Coronary artery (tissue), 2 donors: Measurements from ENCODE around the gene SESN3.

Experiments used
- DNase-seq: peaks from one replicate; pipeline ENCODE4 v3.0.0-alpha.2; 2017; ENCODE audit warnings: low spot score
- H3K27ac ChIP-seq, 2 donors: fragments of 200-600 bp; sonication (generic); one replicate each; pipeline ENCODE4 v1.5.1; 2016 to 2019
- H3K4me3 ChIP-seq: fragments of 200-600 bp; sonication (generic); 2 replicates; pipeline ENCODE4 v1.5.1; 2016; ENCODE audit warnings: mild to moderate bottlenecking, moderate library complexity
- TF ChIP-seq, protein P1 (sequence below): fragments of 200-600 bp; sonication (generic); IDR thresholded peaks from one replicate; pipeline ENCODE4 v1.5.1; 2019; ENCODE audit warnings: antibody characterized with exemption

Gene SESN3

DNA sequence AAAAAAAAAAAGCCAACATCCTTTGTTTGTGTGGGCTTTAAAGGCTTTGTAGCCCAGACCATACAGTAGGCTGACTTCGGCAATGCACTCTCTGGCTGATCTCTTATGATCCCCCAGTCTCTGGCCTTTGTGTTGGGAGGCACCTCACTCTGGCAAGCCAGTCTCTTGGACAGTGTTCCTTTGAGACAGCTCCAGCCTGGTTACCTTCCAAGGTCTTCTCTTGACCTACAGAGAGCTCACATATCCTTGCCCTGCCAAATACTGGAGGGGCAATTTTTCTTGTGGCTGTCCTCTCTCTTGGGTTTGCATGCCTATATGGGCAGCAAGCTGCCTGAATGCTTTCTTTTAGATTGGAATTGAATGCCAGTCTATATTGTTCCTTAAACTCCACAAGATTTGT is 69.8 kb downstream of the SESN3 start:
- TF ChIP-seq, protein P1, sequence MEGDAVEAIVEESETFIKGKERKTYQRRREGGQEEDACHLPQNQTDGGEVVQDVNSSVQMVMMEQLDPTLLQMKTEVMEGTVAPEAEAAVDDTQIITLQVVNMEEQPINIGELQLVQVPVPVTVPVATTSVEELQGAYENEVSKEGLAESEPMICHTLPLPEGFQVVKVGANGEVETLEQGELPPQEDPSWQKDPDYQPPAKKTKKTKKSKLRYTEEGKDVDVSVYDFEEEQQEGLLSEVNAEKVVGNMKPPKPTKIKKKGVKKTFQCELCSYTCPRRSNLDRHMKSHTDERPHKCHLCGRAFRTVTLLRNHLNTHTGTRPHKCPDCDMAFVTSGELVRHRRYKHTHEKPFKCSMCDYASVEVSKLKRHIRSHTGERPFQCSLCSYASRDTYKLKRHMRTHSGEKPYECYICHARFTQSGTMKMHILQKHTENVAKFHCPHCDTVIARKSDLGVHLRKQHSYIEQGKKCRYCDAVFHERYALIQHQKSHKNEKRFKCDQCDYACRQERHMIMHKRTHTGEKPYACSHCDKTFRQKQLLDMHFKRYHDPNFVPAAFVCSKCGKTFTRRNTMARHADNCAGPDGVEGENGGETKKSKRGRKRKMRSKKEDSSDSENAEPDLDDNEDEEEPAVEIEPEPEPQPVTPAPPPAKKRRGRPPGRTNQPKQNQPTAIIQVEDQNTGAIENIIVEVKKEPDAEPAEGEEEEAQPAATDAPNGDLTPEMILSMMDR = no peak
- no peak overlapping the region for H3K27ac ChIP-seq
- H3K4me3 ChIP-seq = no peak overlapping the region
- DNase-seq = no peak

DNA sequence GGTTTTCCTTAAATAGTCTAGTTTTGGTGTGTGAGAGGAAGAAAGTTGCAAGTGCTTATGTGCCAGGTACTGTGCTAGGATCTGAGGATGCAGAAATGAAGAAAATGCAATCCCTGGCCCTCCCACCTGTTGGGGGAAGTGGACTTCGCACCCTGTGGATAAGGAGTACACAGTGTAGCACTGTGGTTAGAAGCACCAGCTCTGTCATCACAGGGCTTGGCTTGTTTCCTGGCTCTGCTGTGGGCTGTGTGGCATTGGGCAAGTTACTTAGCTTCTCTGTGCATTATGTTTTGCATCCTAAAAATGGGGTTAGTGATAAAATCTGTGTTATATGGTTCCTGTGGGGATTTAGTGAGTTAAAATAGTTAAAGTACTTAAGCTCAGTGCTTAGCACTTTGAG is 73.2 kb downstream of the SESN3 start:
- Histone ChIP-seq H3K27ac (peak overlapping the region; percentile 57 to 74), H3K4me3 (no peak overlapping the region)
- TF ChIP-seq, protein P1 = no peak
- DNase-seq = no peak

DNA sequence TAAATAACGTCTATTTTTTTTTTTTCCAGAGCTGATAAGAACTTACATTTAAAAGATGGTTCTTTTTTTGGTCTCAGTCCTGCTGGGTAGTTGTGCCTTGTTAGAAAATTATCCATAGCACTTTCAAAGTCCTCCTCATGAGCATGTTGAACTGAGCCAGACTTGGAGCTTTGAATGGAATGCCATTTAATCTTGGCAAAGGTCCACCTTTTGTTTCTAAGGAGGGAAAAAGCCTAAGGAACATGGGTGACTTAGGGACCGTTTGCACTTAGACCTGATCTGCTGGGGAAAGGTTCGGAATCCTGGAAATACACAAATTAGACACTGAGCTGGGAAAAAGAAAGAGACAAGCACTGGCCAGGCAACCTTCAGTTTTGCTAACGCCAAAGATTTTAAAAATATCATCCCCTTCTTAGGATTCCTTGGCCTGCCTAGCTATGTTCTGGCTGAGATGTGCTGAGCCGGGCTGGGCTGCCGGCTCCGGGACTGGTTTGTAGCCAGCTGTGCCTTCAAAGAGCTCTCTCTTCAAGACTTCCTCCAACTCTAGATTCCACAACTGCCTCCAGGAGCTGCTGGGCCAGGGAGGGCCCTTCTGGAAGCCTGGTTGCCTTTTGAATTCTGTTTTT is 74.0 kb downstream of the SESN3 start:
- H3K27ac ChIP-seq = peak overlapping the region; percentile 57 to 85
- no peak for DNase-seq
- TF ChIP-seq, protein P1 = no peak

DNA sequence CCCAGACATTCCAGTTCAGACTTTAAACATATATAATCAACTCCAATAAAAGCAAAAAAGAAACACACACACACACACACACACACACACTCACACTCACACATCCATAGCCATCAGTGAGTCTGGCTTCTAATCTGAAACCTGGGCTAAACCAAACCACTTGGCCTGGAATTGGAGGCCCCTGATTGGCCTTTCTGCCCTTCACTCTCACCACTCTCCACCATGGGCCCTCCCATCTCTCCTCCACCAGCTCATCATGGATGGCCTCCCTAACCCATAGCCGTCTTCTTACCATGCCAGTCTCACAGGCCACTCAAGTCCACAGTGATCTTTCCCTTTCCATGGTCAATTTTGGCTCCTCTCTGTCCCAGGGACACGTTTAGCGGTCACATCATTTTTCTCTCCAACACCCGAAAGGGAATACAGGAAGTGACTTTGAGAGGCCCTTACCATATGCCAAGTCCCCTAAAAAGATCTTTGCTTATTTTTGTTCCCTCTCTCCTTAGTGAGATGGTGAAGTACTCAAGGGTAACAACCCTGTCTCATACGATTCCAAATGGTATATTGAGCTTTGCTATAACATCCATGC is 74.8 kb downstream of the SESN3 start:
- no peak for DNase-seq
- H3K4me3 ChIP-seq = no peak overlapping the region
- TF ChIP-seq, protein P1 = no peak
- H3K27ac ChIP-seq = peak overlapping the region; percentile 57 to 85

More for the DNA sequence above, 74.0 kb downstream of the SESN3 start:
- H3K4me3 ChIP-seq = peak overlapping the region; percentile 33

DNA sequence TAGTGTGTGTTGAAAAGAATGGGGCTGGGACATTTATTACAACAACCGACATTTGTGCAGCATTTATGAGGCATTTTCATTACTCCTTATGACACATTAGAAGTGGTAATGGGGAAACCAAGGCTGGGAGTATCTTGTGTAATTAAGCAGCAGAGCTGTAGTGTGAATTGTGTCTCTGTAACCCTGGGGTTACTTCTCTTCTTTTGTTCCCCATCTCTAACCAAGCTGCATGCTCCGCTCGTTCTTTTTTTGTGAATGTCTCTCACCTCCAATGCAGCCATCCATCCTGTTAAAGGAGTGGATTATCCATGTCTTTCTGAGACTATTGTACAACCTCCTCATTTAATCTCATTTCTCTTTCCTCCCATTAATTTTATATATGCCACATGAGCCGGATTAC is 75.6 kb downstream of the SESN3 start:
- DNase-seq = no peak
- TF ChIP-seq, protein P1 = no peak
- H3K4me3 ChIP-seq = no peak overlapping the region
- peak overlapping the region in 1 of 2 donors; percentile 9 for H3K27ac ChIP-seq

DNA sequence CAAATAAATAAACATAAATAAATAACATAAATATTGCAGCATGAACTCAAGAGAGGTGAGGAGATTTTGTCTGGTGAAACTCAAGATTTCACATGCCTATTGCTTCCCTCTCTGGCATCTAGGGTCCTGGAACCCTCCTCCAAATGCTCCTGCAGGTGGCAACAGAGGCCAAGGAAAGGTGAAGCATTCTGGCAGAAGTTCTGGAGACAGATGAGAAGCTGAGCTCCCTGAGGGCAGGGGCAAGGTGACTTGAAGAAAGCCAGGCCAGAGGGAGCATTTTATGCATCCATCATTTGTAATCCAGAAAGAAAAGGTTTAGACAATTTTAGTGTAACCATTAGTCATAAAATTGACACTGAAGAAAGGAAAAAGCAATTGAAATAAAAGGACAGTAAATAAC is 76.5 kb downstream of the SESN3 start:
- TF ChIP-seq, protein P1 = no peak
- H3K27ac ChIP-seq = no peak overlapping the region
- no peak overlapping the region for H3K4me3 ChIP-seq
- DNase-seq = no peak

DNA sequence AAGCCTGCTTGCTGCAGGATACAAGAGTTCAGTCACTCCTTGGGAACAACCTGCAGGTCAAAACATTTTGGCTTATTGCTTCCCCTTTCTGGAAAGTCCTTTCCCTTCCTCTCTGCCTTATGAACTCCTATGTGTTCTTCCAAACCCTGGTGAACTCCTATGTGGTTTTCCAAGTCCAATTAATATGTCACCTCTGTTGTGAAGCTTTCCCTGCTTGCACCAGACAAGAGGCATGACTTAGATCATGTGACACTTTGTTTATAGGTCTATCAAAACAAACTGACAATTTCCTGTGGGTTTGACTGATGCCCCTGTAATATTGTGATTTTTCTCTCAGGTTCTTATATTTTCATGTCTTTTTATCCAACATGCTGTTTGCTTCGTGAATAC is 77.2 kb downstream of the SESN3 start:
- no peak overlapping the region for H3K27ac ChIP-seq
- DNase-seq = no peak

More for the DNA sequence above, 77.2 kb downstream of the SESN3 start:
- TF ChIP-seq, protein P1 = no peak
- H3K4me3 ChIP-seq = peak overlapping the region; percentile 52
